Activated CD4-positive, alpha-beta T cell treated with anti-CD3 and anti-CD28 coated beads, Interleukin-2, amount 50 U/mL, for 48 hours (primary cell): ENCODE data around the gene MYOZ2.

Source experiments
- DNase-seq, 2 experiments: peaks; one replicate each; pipeline ENCODE4 v3.0.0-alpha.2; 2020

MYOZ2 gene

GRCh38 chr4:119135721-119136121 is at the start of gene MYOZ2:
MYOZ2 (plus strand) TSS chr4:119135832; CDS start chr4:119136526, 694 bp downstream.
- no peak for DNase-seq

- DNase-seq = no peak
These were observed 48.5 kb upstream of the MYOZ2 start for GRCh38 chr4:119087121-119087520.

- DNase-seq = no peak
These were observed 48.0 kb upstream of the MYOZ2 start for GRCh38 chr4:119087656-119088055.

GRCh38 chr4:119093042-119093827 is 42.4 kb upstream of the MYOZ2 start:
- DNase-seq = no peak

GRCh38 chr4:119097282-119097900 is 38.2 kb upstream of the MYOZ2 start:
- no peak for DNase-seq

- DNase-seq = no peak
These were observed 37.3 kb upstream of the MYOZ2 start for GRCh38 chr4:119098306-119098705.

GRCh38 chr4:119099227-119099810 is 36.3 kb upstream of the MYOZ2 start:
- DNase-seq = no peak

GRCh38 chr4:119100655-119101054 is 35.0 kb upstream of the MYOZ2 start:
- no peak for DNase-seq

- no peak for DNase-seq
These were observed 32.4 kb upstream of the MYOZ2 start for GRCh38 chr4:119103263-119103662.

GRCh38 chr4:119104644-119105273 is 30.9 kb upstream of the MYOZ2 start:
- no peak for DNase-seq

GRCh38 chr4:119105605-119106004 is 30.0 kb upstream of the MYOZ2 start:
- no peak for DNase-seq

- no peak for DNase-seq
These were observed 29.3 kb upstream of the MYOZ2 start for GRCh38 chr4:119106036-119107000.

- no peak for DNase-seq
These were observed 25.5 kb upstream of the MYOZ2 start for GRCh38 chr4:119110121-119110520.

GRCh38 chr4:119111296-119111695 is 24.3 kb upstream of the MYOZ2 start:
- no peak for DNase-seq

- no peak for DNase-seq
These were observed 22.5 kb upstream of the MYOZ2 start for GRCh38 chr4:119113033-119113655.

GRCh38 chr4:119116021-119116420 is 19.6 kb upstream of the MYOZ2 start:
- DNase-seq = no peak

- DNase-seq = no peak
These were observed 18.4 kb upstream of the MYOZ2 start for GRCh38 chr4:119116925-119117900.

GRCh38 chr4:119118397-119118796 is 17.2 kb upstream of the MYOZ2 start:
- DNase-seq = no peak

- no peak for DNase-seq
These were observed 11.3 kb upstream of the MYOZ2 start for GRCh38 chr4:119124352-119124751.

- no peak for DNase-seq
These were observed 9.7 kb upstream of the MYOZ2 start for GRCh38 chr4:119125931-119126330.

- DNase-seq = no peak
These were observed 7.5 kb upstream of the MYOZ2 start for GRCh38 chr4:119128148-119128547.
